GM12892 (cell line): ENCODE measurements around the gene OR2F1.

Source experiments
- POLR2A ChIP-seq: IDR thresholded peaks from 2 replicates; pipeline ENCODE4 v1.6.1; 2011; ENCODE audit warnings: low read depth, low read length, control low read depth
- TAF1 ChIP-seq: IDR thresholded peaks from 2 replicates; pipeline ENCODE4 v1.6.1; 2011; ENCODE audit warnings: low read depth, mild to moderate bottlenecking, control low read depth, low read length, borderline replicate concordance

DNA sequence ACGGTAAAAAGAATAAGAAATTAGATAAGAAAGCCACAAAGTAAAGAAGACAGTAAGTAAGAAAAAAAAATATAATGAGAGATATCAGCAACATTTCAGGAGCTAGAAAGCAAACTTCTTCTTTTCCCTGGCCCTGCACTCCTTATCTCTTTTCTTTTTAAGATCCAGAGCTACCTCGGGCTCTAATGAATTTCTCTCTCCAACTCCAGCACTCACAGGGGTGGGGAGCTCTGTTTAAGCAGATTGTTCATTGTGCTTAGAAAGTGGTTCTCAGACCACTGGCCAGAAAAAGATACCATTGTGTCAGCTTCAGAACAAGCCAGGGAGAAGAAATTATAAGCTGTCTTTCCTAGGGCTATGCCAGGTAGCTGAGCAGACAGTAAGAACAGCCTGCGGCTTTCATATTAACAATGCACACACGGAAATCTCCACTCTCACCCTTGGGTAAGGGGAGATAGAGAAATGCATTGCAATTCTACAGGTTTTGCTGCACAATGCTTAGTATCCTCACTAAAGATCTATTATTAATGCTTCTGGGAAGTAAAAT is 19.3 kb downstream of the OR2F1 start:
- no peak for TF ChIP-seq POLR2A
- no peak for TF ChIP-seq TAF1
